KBM-7 (cell line): Measurements from ENCODE around the gene MYL6B.
A peak's percentile ranks its signal among the peaks of the same experiment; 100 is the strongest.

Experiments used
- DNase-seq: peaks from one replicate; pipeline ENCODE4 v3.0.0-alpha.2; 2015
- in situ Hi-C: fragments of 300-500 bp; cut with MboI; formaldehyde crosslinking; loops from 2 replicates; pipeline ENCODE4 v1.14.3; 2020; ENCODE audit warnings: low sequenced_read_pairs, low pct_unique_long_range_greater_than_20kb, mixed read lengths

The MYL6B gene

GRCh38 chr12:56161690-56162351 lies 9.4 kb downstream of the MYL6B start:
- DNase-seq: no peak
- in situ Hi-C loops: no loop called here

- DNase-seq: no peak
- in situ Hi-C loops: no loop called here
These were observed 10.3 kb downstream of the MYL6B start for GRCh38 chr12:56162468-56163290.

GRCh38 chr12:56163533-56164344 lies 11.4 kb downstream of the MYL6B start:
- DNase-seq: no peak
- in situ Hi-C loops: no loop called here

- in situ Hi-C loops: no loop called here
- no peak for DNase-seq
These were observed 11.9 kb downstream of the MYL6B start for GRCh38 chr12:56164345-56164729.

GRCh38 chr12:56165369-56165768 lies 13.0 kb downstream of the MYL6B start:
- in situ Hi-C loops: no loop called here
- no peak for DNase-seq

- in situ Hi-C loops: no loop called here
These were observed 16.9 kb downstream of the MYL6B start for GRCh38 chr12:56169229-56169759.

GRCh38 chr12:56172839-56173238 lies 20.5 kb downstream of the MYL6B start:
- DNase-seq: no peak
- in situ Hi-C loops: no loop called here

More at GRCh38 chr12:56169229-56169759, 16.9 kb downstream of the MYL6B start:
- DNase-seq: no peak

GRCh38 chr12:56178347-56178746 lies 26.0 kb downstream of the MYL6B start:
- DNase-seq: no peak
- in situ Hi-C loops: no loop called here

GRCh38 chr12:56186957-56187356 lies 34.6 kb downstream of the MYL6B start:
- no peak for DNase-seq

GRCh38 chr12:56188131-56188777 lies 35.9 kb downstream of the MYL6B start:
- in situ Hi-C loops: no loop called here
- DNase-seq: peak; percentile 27

More at GRCh38 chr12:56186957-56187356, 34.6 kb downstream of the MYL6B start:
- in situ Hi-C loops: no loop called here

- peak; percentile 20 for DNase-seq
- in situ Hi-C loops: no loop called here
These were observed 36.4 kb downstream of the MYL6B start for GRCh38 chr12:56188778-56189098.

- in situ Hi-C loops: no loop called here
- peak; percentile 85 for DNase-seq
These were observed 36.9 kb downstream of the MYL6B start, which contains the start of gene SMARCC2 for GRCh38 chr12:56189099-56189917. Gene SMARCC2 (minus strand): TSS chr12:56189483. CDS start chr12:56189461, 22 bp downstream.

- DNase-seq: peak; percentile 95
- in situ Hi-C loops: no loop called here
These were observed 37.7 kb downstream of the MYL6B start for GRCh38 chr12:56189918-56190694.

- peak; percentile 8 for DNase-seq
These were observed 38.3 kb downstream of the MYL6B start for GRCh38 chr12:56190695-56191155.

GRCh38 chr12:56192582-56192981 lies 40.2 kb downstream of the MYL6B start:
- in situ Hi-C loops: no loop called here
- DNase-seq: no peak

More at GRCh38 chr12:56190695-56191155, 38.3 kb downstream of the MYL6B start:
- in situ Hi-C loops: no loop called here

GRCh38 chr12:56193025-56193578 lies 40.7 kb downstream of the MYL6B start:
- in situ Hi-C loops: no loop called here
- DNase-seq: peak; percentile 86
